ENCODE data around the gene C11orf98. TPM values are rescaled to one million over a fixed set of nuclear protein-coding genes. Genes with fewer than 3 reads are reported as not detected.

The C11orf98 gene
- total and polyA plus RNA-seq, 2 of the 13 experiments (the other 11 are each of a cell fraction or from before 2014, with no cell fraction given) = 30.4 to 91.8 TPM

GRCh38 chr11:62667460-62667859 lies 2.5 kb upstream of the C11orf98 start:
- intact Hi-C loops (cut with micrococcal nuclease; ENCODE audit: unreplicated experiment) = no loop called here

More at GRCh38 chr11:62667460-62667859, 2.5 kb upstream of the C11orf98 start:
- CTCF ChIA-PET (ENCODE audit: low intra/inter-chr PET ratio, low total read pairs) = no interaction called here
- no peak overlapping the region for H3K27ac ChIP-seq (ENCODE audit: extremely low read length, insufficient read depth, low read length)
- no peaks in the 10 kb centered on the region; the same call in none of the 2 replicates for H4K20me1 ChIP-seq (ENCODE audit: insufficient read depth, low read length)
- H3K27me3 ChIP-seq (ENCODE audit: control insufficient read depth in 1 of 2, insufficient read depth in 2 of 2, low read length in 2 of 2) = no peaks in the 10 kb centered on the region; a peak in 1 of 5 replicates
- in situ Hi-C loops (cut with HindIII; ENCODE audit: extremely low pct_ligation_motif_present, low pct_unique_long_range_greater_than_20kb) = no loop called here
- H3K9me3 ChIP-seq (ENCODE audit: low read length) = no peaks in the 10 kb centered on the region
- ATAC-seq = no peak
- H3K79me2 ChIP-seq (ENCODE audit: insufficient read depth, low read length) = peaks cover 50% of the 10 kb centered on the region
- TF ChIP-seq POLR2G (IDR thresholded peaks at IDR 0.05; ENCODE audit: low read depth, low read length) (peak; percentile 6; the same call in 1 of the 2 replicates), AGO2 (optimal IDR thresholded peaks at IDR 0.05; ENCODE audit: low read depth, low read length) (peak; percentile 8), RBM22 (optimal IDR thresholded peaks at IDR 0.05; ENCODE audit: low read length) (peak; percentile 80), MTF1 (CRISPR knock-in tag; IDR thresholded peaks at IDR 0.05) (no peak), HINFP (CRISPR knock-in tag; IDR thresholded peaks at IDR 0.05; ENCODE audit: low read depth) (no peak), POLR2A (IDR thresholded peaks at IDR 0.05; ENCODE audit: insufficient read depth in 1 of 2, low read depth in 2 of 2, low read length in 2 of 2) (peak in 1 of 2 experiments; percentile 52; a peak in 1 of 4 replicates), ZNF234 (CRISPR knock-in tag; conservative IDR thresholded peaks at IDR 0.05) (no peak), BRCA1 (CRISPR knock-in tag; IDR thresholded peaks at IDR 0.05) (no peak)
- H3K4me3 ChIP-seq (replicated peaks in 1 of 3; ENCODE audit: insufficient read depth in 1 of 3, low read depth in 2 of 3, low read length in 3 of 3) = no peak overlapping the region
- POLR2A ChIA-PET = interaction anchor here (0.7 to 6.6 kb wide), 10 partner anchors 9 to 174 kb away, joined by 3 to 98 read pairs (median 6); partner anchors contain the start of genes B3GAT3, GANAB, HNRNPUL2 and INTS5
- peaks cover 59% of the 10 kb centered on the region for H3K4me1 ChIP-seq (ENCODE audit: insufficient read depth, low read length)
- DNase-seq (ENCODE audit: low spot score) = no peak
- H2AFZ ChIP-seq (ENCODE audit: low read length) = no peak overlapping the region
- peaks cover 0 to 15% of the 10 kb centered on the region in 2 experiments; a peak in 2 of 5 replicates for H3K36me3 ChIP-seq (replicated peaks in 1 of 2; ENCODE audit: control insufficient read depth in 1 of 2, insufficient read depth in 2 of 2, low read length in 2 of 2)
- H3K9ac ChIP-seq (ENCODE audit: insufficient read depth, low read depth, low read length) = peak overlapping the region; percentile 91
- no TSS peak for BruUV-seq (replicated peaks)
- no peak overlapping the region for H3K4me2 ChIP-seq (ENCODE audit: low read depth, low read length)
- no peak for FAIRE-seq
- WGBS (ENCODE audit: low lambda C conversion rate) = 93% methylated on average over 2 of the region's 2 CpGs

Measured in HepG2 (cell line).